ENCODE data around the gene BTBD2. TPM values are rescaled to one million over a fixed set of nuclear protein-coding genes. Genes with fewer than 3 reads are reported as not detected.

The BTBD2 gene
- total and polyA plus RNA-seq, 2 donors (not counting 1 experiment from before 2014, with no cell fraction given): 75.2 to 85.6 TPM

Small RNAs within 50 kb of the gene (small RNA-seq; reads per million reads assigned to genes)
- gene AC007136.1 (ENCODE audit: insufficient read length, low read depth, low replicate concordance): not detected

Other genes starting within 250 kb of the BTBD2 start
- 3.7 and 5.1 TPM in 2 replicates for gene ATP8B3, start 203.4 kb downstream of the BTBD2 start, total RNA-seq
- 0.89 and 1.4 TPM in 2 replicates for gene ATP8B3, start 203.4 kb downstream of the BTBD2 start, polyA plus RNA-seq
- gene REXO1, start 167.2 kb downstream of the BTBD2 start, total RNA-seq: 72.4 and 72.6 TPM in 2 replicates
- gene REXO1, start 167.2 kb downstream of the BTBD2 start, polyA plus RNA-seq: 108 and 898 TPM in 2 replicates
- 29.7 and 35.8 TPM in 2 replicates for gene KLF16, start 152.1 kb downstream of the BTBD2 start, total RNA-seq
- 43.5 and 49.0 TPM in 2 replicates for gene KLF16, start 152.1 kb downstream of the BTBD2 start, polyA plus RNA-seq
- gene ABHD17A, start 130.2 kb downstream of the BTBD2 start, total RNA-seq: 58.1 and 63.1 TPM in 2 replicates
- gene ABHD17A, start 130.2 kb downstream of the BTBD2 start, polyA plus RNA-seq: 127 and 134 TPM in 2 replicates
- 13.4 and 13.9 TPM in 2 replicates for gene ADAT3, start 110.3 kb downstream of the BTBD2 start, total RNA-seq
- 5.3 and 6.1 TPM in 2 replicates for gene ADAT3, start 110.3 kb downstream of the BTBD2 start, polyA plus RNA-seq
- gene SCAMP4, start 110.3 kb downstream of the BTBD2 start, total RNA-seq: 60.0 and 62.9 TPM in 2 replicates
- 47.9 and 51.0 TPM in 2 replicates for gene SCAMP4, start 110.3 kb downstream of the BTBD2 start, polyA plus RNA-seq
- gene CSNK1G2, start 74.5 kb downstream of the BTBD2 start, total RNA-seq: 153 and 154 TPM in 2 replicates
- gene CSNK1G2, start 74.5 kb downstream of the BTBD2 start, polyA plus RNA-seq: 288 and 304 TPM in 2 replicates
- gene MKNK2, start 35.5 kb upstream of the BTBD2 start, total RNA-seq: 777 and 813 TPM in 2 replicates
- 440 and 1,053 TPM in 2 replicates for gene MKNK2, start 35.5 kb upstream of the BTBD2 start, polyA plus RNA-seq
- gene MOB3A, start 80.6 kb upstream of the BTBD2 start, total RNA-seq: 228 and 235 TPM in 2 replicates
- 186 and 190 TPM in 2 replicates for gene MOB3A, start 80.6 kb upstream of the BTBD2 start, polyA plus RNA-seq
- 80.8 and 93.9 TPM in 2 replicates for gene IZUMO4, start 81.2 kb upstream of the BTBD2 start, total RNA-seq
- gene IZUMO4, start 81.2 kb upstream of the BTBD2 start, polyA plus RNA-seq: 34.8 and 45.9 TPM in 2 replicates
- 96.4 and 108 TPM in 2 replicates for gene AP3D1, start 135.9 kb upstream of the BTBD2 start, total RNA-seq
- 109 and 114 TPM in 2 replicates for gene AP3D1, start 135.9 kb upstream of the BTBD2 start, polyA plus RNA-seq
- 50.5 and 50.6 TPM in 2 replicates for gene DOT1L, start 148.2 kb upstream of the BTBD2 start, total RNA-seq
- 23.5 and 25.5 TPM in 2 replicates for gene DOT1L, start 148.2 kb upstream of the BTBD2 start, polyA plus RNA-seq
- gene PLEKHJ1, start 220.6 kb upstream of the BTBD2 start, total RNA-seq: 82.4 and 86.7 TPM in 2 replicates
- 89.2 and 117 TPM in 2 replicates for gene PLEKHJ1, start 220.6 kb upstream of the BTBD2 start, polyA plus RNA-seq
- gene SF3A2, start 221.1 kb upstream of the BTBD2 start, total RNA-seq: 129 and 140 TPM in 2 replicates
- gene SF3A2, start 221.1 kb upstream of the BTBD2 start, polyA plus RNA-seq: 98.2 and 113 TPM in 2 replicates
- gene AMH, start 233.6 kb upstream of the BTBD2 start, total RNA-seq: 4.5 and 7.3 TPM in 2 replicates
- gene AMH, start 233.6 kb upstream of the BTBD2 start, polyA plus RNA-seq: 1.5 and 1.9 TPM in 2 replicates
- 2.8 and 3.0 TPM in 2 replicates for gene JSRP1, start 240.7 kb upstream of the BTBD2 start, total RNA-seq
- gene JSRP1, start 240.7 kb upstream of the BTBD2 start, polyA plus RNA-seq: 1.6 and 2.1 TPM in 2 replicates

Measured in B cell (primary cell).